ENCODE results near the gene UBA7.

UBA7 gene

DNA sequence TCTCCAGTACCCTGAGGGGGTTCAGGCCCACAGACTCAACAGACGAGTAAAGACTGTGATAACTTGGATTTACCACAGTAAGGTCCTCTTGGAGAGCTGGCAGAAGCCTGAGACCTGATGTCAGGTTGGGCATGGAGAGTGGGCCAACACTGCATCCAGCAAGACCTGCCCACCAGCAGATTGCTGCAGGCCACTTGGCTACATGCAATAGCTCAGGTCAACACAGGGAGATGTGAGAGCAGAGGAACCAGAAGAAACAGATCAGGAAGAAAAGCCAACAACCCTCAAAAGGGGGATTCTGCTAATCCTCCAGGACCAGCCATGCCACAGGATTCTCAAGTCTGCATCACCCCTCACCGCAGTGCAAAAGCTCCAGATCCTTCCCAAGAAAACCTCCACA is 25.7 kb downstream of the UBA7 start:
- Histone ChIP-seq H3K4me3 (ENCODE audit: low read depth, low read length, poor library complexity, severe bottlenecking) (no peak overlapping the region), H3K79me2 (ENCODE audit: insufficient read depth, low read length) (peaks cover 9% of the 10 kb centered on the region), H3K4me2 (ENCODE audit: low read length) (no peak overlapping the region), H3K27ac (ENCODE audit: low read depth, low read length, poor library complexity, severe bottlenecking) (no peak overlapping the region), H3K9me2 (ENCODE audit: low read depth, low read length) (no peaks in the 10 kb centered on the region), H3F3A (ENCODE audit: insufficient read depth, low read length) (no peaks in the 10 kb centered on the region), H3K27me3 (ENCODE audit: insufficient read depth, low read length) (no peaks in the 10 kb centered on the region), H2AFZ (ENCODE audit: low read length) (no peak overlapping the region), H4K20me1 (ENCODE audit: insufficient read depth, low read length) (no peaks in the 10 kb centered on the region), H3K36me3 (ENCODE audit: insufficient read depth, low read length) (peaks cover 3% of the 10 kb centered on the region; the same call in 1 of the 2 replicates), H3K4me1 (ENCODE audit: insufficient read depth, low read length, severe bottlenecking) (peaks cover 24% of the 10 kb centered on the region), H3K9ac (ENCODE audit: low read length) (no peak overlapping the region), H3K9me3 (ENCODE audit: low read length) (no peaks in the 10 kb centered on the region)
- TF ChIP-seq, protein P1, sequence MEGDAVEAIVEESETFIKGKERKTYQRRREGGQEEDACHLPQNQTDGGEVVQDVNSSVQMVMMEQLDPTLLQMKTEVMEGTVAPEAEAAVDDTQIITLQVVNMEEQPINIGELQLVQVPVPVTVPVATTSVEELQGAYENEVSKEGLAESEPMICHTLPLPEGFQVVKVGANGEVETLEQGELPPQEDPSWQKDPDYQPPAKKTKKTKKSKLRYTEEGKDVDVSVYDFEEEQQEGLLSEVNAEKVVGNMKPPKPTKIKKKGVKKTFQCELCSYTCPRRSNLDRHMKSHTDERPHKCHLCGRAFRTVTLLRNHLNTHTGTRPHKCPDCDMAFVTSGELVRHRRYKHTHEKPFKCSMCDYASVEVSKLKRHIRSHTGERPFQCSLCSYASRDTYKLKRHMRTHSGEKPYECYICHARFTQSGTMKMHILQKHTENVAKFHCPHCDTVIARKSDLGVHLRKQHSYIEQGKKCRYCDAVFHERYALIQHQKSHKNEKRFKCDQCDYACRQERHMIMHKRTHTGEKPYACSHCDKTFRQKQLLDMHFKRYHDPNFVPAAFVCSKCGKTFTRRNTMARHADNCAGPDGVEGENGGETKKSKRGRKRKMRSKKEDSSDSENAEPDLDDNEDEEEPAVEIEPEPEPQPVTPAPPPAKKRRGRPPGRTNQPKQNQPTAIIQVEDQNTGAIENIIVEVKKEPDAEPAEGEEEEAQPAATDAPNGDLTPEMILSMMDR (IDR thresholded peaks at IDR 0.05; ENCODE audit: low read length), result no peak
- TF ChIP-seq EZH2 (IDR thresholded peaks at IDR 0.05; ENCODE audit: borderline replicate concordance, low read length), result no peak

DNA sequence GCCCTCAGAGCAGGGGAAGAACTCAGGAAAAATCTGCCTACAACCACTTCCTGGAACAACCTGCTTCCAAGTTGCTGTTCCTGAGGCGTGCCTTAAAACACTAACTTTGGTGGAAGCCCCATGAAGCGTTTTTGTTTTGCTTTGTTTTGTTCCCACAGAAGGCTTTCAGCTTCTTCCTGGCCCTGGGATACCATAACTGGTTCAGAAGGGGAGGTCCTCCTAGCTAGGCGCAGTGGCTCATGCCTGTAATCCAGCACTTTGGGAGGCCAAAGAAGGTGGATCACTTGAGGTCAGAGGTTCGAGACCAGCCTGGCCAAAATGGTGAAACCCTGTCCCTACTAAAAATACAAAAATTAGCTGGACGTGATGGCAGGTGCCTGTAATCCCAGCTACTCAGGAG is 26.2 kb downstream of the UBA7 start:
- H3K4me1 ChIP-seq (ENCODE audit: insufficient read depth, low read length, severe bottlenecking), result peaks cover 24% of the 10 kb centered on the region
- H3K9me3 ChIP-seq (ENCODE audit: low read length), result no peaks in the 10 kb centered on the region
- H3K9ac ChIP-seq (ENCODE audit: low read length), result no peak overlapping the region
- peaks cover 3% of the 10 kb centered on the region; the same call in 1 of the 2 replicates for H3K36me3 ChIP-seq (ENCODE audit: insufficient read depth, low read length)
- no peak overlapping the region for H2AFZ ChIP-seq (ENCODE audit: low read length)
- no peak overlapping the region for H3K27ac ChIP-seq (ENCODE audit: low read depth, low read length, poor library complexity, severe bottlenecking)
- H3K27me3 ChIP-seq (ENCODE audit: insufficient read depth, low read length), result no peaks in the 10 kb centered on the region
- no peaks in the 10 kb centered on the region for H4K20me1 ChIP-seq (ENCODE audit: insufficient read depth, low read length)
- H3K9me2 ChIP-seq (ENCODE audit: low read depth, low read length), result no peaks in the 10 kb centered on the region
- no peak for TF ChIP-seq EZH2 (IDR thresholded peaks at IDR 0.05; ENCODE audit: borderline replicate concordance, low read length)
- no peak overlapping the region for H3K4me3 ChIP-seq (ENCODE audit: low read depth, low read length, poor library complexity, severe bottlenecking)
- H3K4me2 ChIP-seq (ENCODE audit: low read length), result no peak overlapping the region
- H3K79me2 ChIP-seq (ENCODE audit: insufficient read depth, low read length), result peaks cover 9% of the 10 kb centered on the region
- H3F3A ChIP-seq (ENCODE audit: insufficient read depth, low read length), result no peaks in the 10 kb centered on the region

DNA sequence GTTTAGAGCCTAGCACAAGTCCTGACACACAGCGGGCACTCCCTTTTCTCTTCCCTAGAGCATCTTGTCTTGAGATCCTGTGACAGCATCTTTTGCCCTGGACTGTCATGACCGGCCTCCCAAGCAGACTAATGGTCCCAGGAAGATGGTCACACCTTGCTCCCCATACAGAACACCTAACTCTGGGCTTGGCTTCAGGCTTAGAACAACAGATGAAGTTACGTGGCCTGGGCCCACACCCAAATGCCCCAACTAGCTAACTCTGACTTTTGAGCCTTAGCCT is 26.6 kb downstream of the UBA7 start:
- Histone ChIP-seq H3K9ac (ENCODE audit: low read length) (peak overlapping the region; percentile 64; the same call in 1 of the 2 replicates), H3K27ac (ENCODE audit: low read depth, low read length, poor library complexity, severe bottlenecking) (no peak overlapping the region), H3K9me3 (ENCODE audit: low read length) (no peaks in the 10 kb centered on the region), H3F3A (ENCODE audit: insufficient read depth, low read length) (no peaks in the 10 kb centered on the region), H2AFZ (ENCODE audit: low read length) (no peak overlapping the region), H3K9me2 (ENCODE audit: low read depth, low read length) (no peaks in the 10 kb centered on the region), H3K27me3 (ENCODE audit: insufficient read depth, low read length) (no peaks in the 10 kb centered on the region), H3K36me3 (ENCODE audit: insufficient read depth, low read length) (peaks cover 3% of the 10 kb centered on the region; the same call in 1 of the 2 replicates), H4K20me1 (ENCODE audit: insufficient read depth, low read length) (no peaks in the 10 kb centered on the region), H3K4me2 (ENCODE audit: low read length) (peak overlapping the region; percentile 72), H3K4me1 (ENCODE audit: insufficient read depth, low read length, severe bottlenecking) (peaks cover 24% of the 10 kb centered on the region), H3K4me3 (ENCODE audit: low read depth, low read length, poor library complexity, severe bottlenecking) (peak overlapping the region; percentile 78), H3K79me2 (ENCODE audit: insufficient read depth, low read length) (peaks cover 9% of the 10 kb centered on the region)
- TF ChIP-seq, protein P1 (IDR thresholded peaks at IDR 0.05; ENCODE audit: low read length), result no peak
- TF ChIP-seq EZH2 (IDR thresholded peaks at IDR 0.05; ENCODE audit: borderline replicate concordance, low read length), result no peak

Data from OCI-LY1 (cell line).